Activated CD4-positive, alpha-beta memory T cell treated with anti-CD3 and anti-CD28 coated beads, Interleukin-2, amount 10 ng/mL, durations not matched to agents 7 days and 5 days (primary cell): ENCODE measurements around the gene KIF11. TPM values are rescaled to one million over a fixed set of nuclear protein-coding genes. Genes with fewer than 3 reads are reported as not detected.

Source experiments
- CTCF ChIA-PET: fragments of 350-600 bp; sonication (Branson Sonifier 250); formaldehyde crosslinking; loops from one replicate; lab custom pipeline; 2021; ENCODE audit warnings: antibody characterized with exemption, inconsistent platforms; lab: Charles Lee
- POLR2A ChIA-PET: fragments of 350-600 bp; sonication (Branson Sonifier 250); formaldehyde crosslinking; loops from one replicate; lab custom pipeline; 2021; ENCODE audit warnings: antibody characterized with exemption; lab: Charles Lee
- DNase-seq: peaks from one replicate; pipeline ENCODE4 v3.0.0-alpha.2; 2020
- H3K27ac Mint-ChIP-seq: one replicate; pipeline ENCODE4 v1.8.0; 2021; ENCODE audit warnings: mild to moderate bottlenecking, mixed read lengths
- H3K27me3 Mint-ChIP-seq: one replicate; pipeline ENCODE4 v1.8.0; 2021; ENCODE audit warnings: mixed read lengths
- H3K36me3 Mint-ChIP-seq: one replicate; pipeline ENCODE4 v1.8.0; 2021; ENCODE audit warnings: low read depth, mixed read lengths
- H3K4me1 Mint-ChIP-seq: one replicate; pipeline ENCODE4 v1.8.0; 2021; ENCODE audit warnings: mixed read lengths
- H3K4me3 Mint-ChIP-seq: one replicate; pipeline ENCODE4 v1.8.0; 2021; ENCODE audit warnings: mild to moderate bottlenecking, mixed read lengths
- H3K9me3 Mint-ChIP-seq: one replicate; pipeline ENCODE4 v1.8.0; 2021; ENCODE audit warnings: mixed read lengths
- total RNA-seq, 2 experiments: library from RNA; stranded (reverse); gene quantifications; one replicate each; pipeline ENCODE4 v1.2.3, GENCODE V29; 2021

Gene KIF11
- total RNA-seq, 2 experiments from 2014 or later = 78.5 to 79.5 TPM

- Mint-ChIP-seq H3K9me3 (no peaks in the 10 kb centered on the region), H3K4me1 (peaks cover 23% of the 10 kb centered on the region), H3K36me3 (peaks cover 5% of the 10 kb centered on the region), H3K27me3 (peaks cover 71% of the 10 kb centered on the region), H3K4me3 (peak overlapping the region; percentile 57), H3K27ac (no peak overlapping the region)
- POLR2A ChIA-PET = interaction anchor here (0.7 to 2.7 kb wide), 7 partner anchors 9 to 893 kb away, joined by 3 to 17 read pairs (median 3); partner anchors contain the start of genes EXOC6 and TNKS2
- no peak for DNase-seq
- CTCF ChIA-PET = no interaction called here
Measured at GRCh38 chr10:92690915-92691590, 98.1 kb downstream of the KIF11 start.

GRCh38 chr10:92691591-92692079 is 98.7 kb downstream of the KIF11 start:
- H3K9me3 Mint-ChIP-seq = no peaks in the 10 kb centered on the region
- peaks cover 23% of the 10 kb centered on the region for H3K4me1 Mint-ChIP-seq
- peaks cover 71% of the 10 kb centered on the region for H3K27me3 Mint-ChIP-seq
- H3K36me3 Mint-ChIP-seq = peaks cover 5% of the 10 kb centered on the region
- CTCF ChIA-PET = no interaction called here
- H3K27ac Mint-ChIP-seq = no peak overlapping the region
- DNase-seq = no peak
- H3K4me3 Mint-ChIP-seq = peak overlapping the region; percentile 30
- POLR2A ChIA-PET = interaction anchor here (1.2 kb wide), 2 partner anchors 11 to 51 kb away, joined by 3 read pairs; no protein-coding TSS in a partner anchor

GRCh38 chr10:92692080-92692671 is 99.2 kb downstream of the KIF11 start:
- DNase-seq = no peak
- ChIA-PET CTCF (no interaction called here), POLR2A (no interaction called here)
- H3K27me3 Mint-ChIP-seq = peaks cover 74% of the 10 kb centered on the region
- H3K9me3 Mint-ChIP-seq = no peaks in the 10 kb centered on the region
- peaks cover 5% of the 10 kb centered on the region for H3K36me3 Mint-ChIP-seq
- H3K27ac Mint-ChIP-seq = no peak overlapping the region
- H3K4me1 Mint-ChIP-seq = peaks cover 23% of the 10 kb centered on the region
- no peak overlapping the region for H3K4me3 Mint-ChIP-seq

- POLR2A ChIA-PET = no interaction called here
Measured at GRCh38 chr10:92692697-92693533, 100.0 kb downstream of the KIF11 start.

GRCh38 chr10:92693534-92693893 is 100.6 kb downstream of the KIF11 start:
- H3K27me3 Mint-ChIP-seq = peaks cover 76% of the 10 kb centered on the region
- no peak overlapping the region for H3K27ac Mint-ChIP-seq
- no peak overlapping the region for H3K4me3 Mint-ChIP-seq
- peaks cover 5% of the 10 kb centered on the region for H3K36me3 Mint-ChIP-seq
- H3K9me3 Mint-ChIP-seq = no peaks in the 10 kb centered on the region
- H3K4me1 Mint-ChIP-seq = peaks cover 28% of the 10 kb centered on the region
- ChIA-PET CTCF (interaction anchor here (0.6 to 1.2 kb wide), 2 partner anchors 47 to 150 kb away, joined by 4 to 6 read pairs; no protein-coding TSS in a partner anchor), POLR2A (no interaction called here)
- DNase-seq = no peak

More at GRCh38 chr10:92692697-92693533, 100.0 kb downstream of the KIF11 start:
- no peak overlapping the region for H3K4me3 Mint-ChIP-seq
- no peaks in the 10 kb centered on the region for H3K9me3 Mint-ChIP-seq
- peaks cover 76% of the 10 kb centered on the region for H3K27me3 Mint-ChIP-seq
- H3K4me1 Mint-ChIP-seq = peaks cover 23% of the 10 kb centered on the region
- no peak overlapping the region for H3K27ac Mint-ChIP-seq
- DNase-seq = no peak
- CTCF ChIA-PET = interaction anchor here (1.2 kb wide), 1 partner anchor 150 kb away, joined by 4 read pairs; no protein-coding TSS in a partner anchor
- H3K36me3 Mint-ChIP-seq = peaks cover 5% of the 10 kb centered on the region

- peaks cover 82% of the 10 kb centered on the region for H3K27me3 Mint-ChIP-seq
- H3K4me3 Mint-ChIP-seq = no peak overlapping the region
- peaks cover 5% of the 10 kb centered on the region for H3K36me3 Mint-ChIP-seq
- no peak overlapping the region for H3K27ac Mint-ChIP-seq
- H3K9me3 Mint-ChIP-seq = no peaks in the 10 kb centered on the region
- H3K4me1 Mint-ChIP-seq = peaks cover 30% of the 10 kb centered on the region
- ChIA-PET CTCF (no interaction called here), POLR2A (no interaction called here)
- no peak for DNase-seq
Measured at GRCh38 chr10:92695679-92696605, 103.0 kb downstream of the KIF11 start.

GRCh38 chr10:92696606-92697383 is 103.9 kb downstream of the KIF11 start:
- no peak for DNase-seq
- ChIA-PET POLR2A (no interaction called here), CTCF (no interaction called here)
- Mint-ChIP-seq H3K9me3 (no peaks in the 10 kb centered on the region), H3K27ac (no peak overlapping the region), H3K36me3 (peaks cover under 1% of the 10 kb centered on the region), H3K4me1 (peaks cover 21% of the 10 kb centered on the region), H3K27me3 (peaks cover 80% of the 10 kb centered on the region), H3K4me3 (no peak overlapping the region)

- H3K27ac Mint-ChIP-seq = no peak overlapping the region
- H3K4me3 Mint-ChIP-seq = no peak overlapping the region
Measured at GRCh38 chr10:92697663-92698511, 105.0 kb downstream of the KIF11 start.

GRCh38 chr10:92699193-92699517 is 106.2 kb downstream of the KIF11 start:
- ChIA-PET CTCF (interaction anchor here (0.7 to 1.0 kb wide), 2 partner anchors 145 to 401 kb away, joined by 4 to 5 read pairs; no protein-coding TSS in a partner anchor), POLR2A (no interaction called here)
- no peaks in the 10 kb centered on the region for H3K36me3 Mint-ChIP-seq
- peaks cover 76% of the 10 kb centered on the region for H3K27me3 Mint-ChIP-seq
- H3K9me3 Mint-ChIP-seq = no peaks in the 10 kb centered on the region
- H3K4me1 Mint-ChIP-seq = peaks cover 18% of the 10 kb centered on the region
- peak overlapping the region; percentile 63 for H3K4me3 Mint-ChIP-seq
- no peak overlapping the region for H3K27ac Mint-ChIP-seq
- DNase-seq = no peak

More at GRCh38 chr10:92697663-92698511, 105.0 kb downstream of the KIF11 start:
- H3K27me3 Mint-ChIP-seq = peaks cover 78% of the 10 kb centered on the region
- H3K9me3 Mint-ChIP-seq = no peaks in the 10 kb centered on the region
- H3K4me1 Mint-ChIP-seq = peaks cover 18% of the 10 kb centered on the region
- no peak for DNase-seq
- POLR2A ChIA-PET = no interaction called here
- H3K36me3 Mint-ChIP-seq = no peaks in the 10 kb centered on the region
- CTCF ChIA-PET = no interaction called here

GRCh38 chr10:92699518-92700381 is 106.8 kb downstream of the KIF11 start:
- Mint-ChIP-seq H3K27me3 (peaks cover 73% of the 10 kb centered on the region), H3K4me1 (peaks cover 18% of the 10 kb centered on the region), H3K36me3 (no peaks in the 10 kb centered on the region), H3K27ac (no peak overlapping the region), H3K9me3 (no peaks in the 10 kb centered on the region), H3K4me3 (peak overlapping the region; percentile 63)
- ChIA-PET CTCF (interaction anchor here (0.7 to 1.0 kb wide), 2 partner anchors 144 to 402 kb away, joined by 4 to 5 read pairs; no protein-coding TSS in a partner anchor), POLR2A (interaction anchor here (0.7 kb wide), 1 partner anchor 9 kb away, joined by 3 read pairs; no protein-coding TSS in a partner anchor)
- peak; percentile 44 for DNase-seq
